ENCODE results near the gene TSC22D1.

DNA sequence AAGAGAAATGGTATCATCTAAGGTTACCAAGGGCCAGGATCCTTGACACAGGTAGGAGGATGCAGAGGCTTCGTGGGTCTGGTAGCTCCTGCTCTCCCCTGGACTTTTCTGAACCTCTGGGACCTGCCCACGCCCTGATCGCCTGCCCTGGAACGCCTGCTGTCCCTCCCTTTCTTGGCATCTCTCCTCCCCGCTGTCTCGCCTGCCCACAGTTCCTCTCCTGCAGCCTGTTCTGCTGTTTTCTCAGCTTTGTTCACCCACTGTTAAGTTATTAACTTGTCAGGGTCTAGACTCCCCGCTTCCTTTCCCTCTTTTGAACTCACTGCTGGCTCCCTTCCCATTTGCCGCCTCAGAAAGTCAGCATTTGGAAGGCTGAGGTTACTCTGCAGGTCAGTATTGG lies 182.7 kb downstream of the TSC22D1 start:
- TF ChIP-seq, protein P1, sequence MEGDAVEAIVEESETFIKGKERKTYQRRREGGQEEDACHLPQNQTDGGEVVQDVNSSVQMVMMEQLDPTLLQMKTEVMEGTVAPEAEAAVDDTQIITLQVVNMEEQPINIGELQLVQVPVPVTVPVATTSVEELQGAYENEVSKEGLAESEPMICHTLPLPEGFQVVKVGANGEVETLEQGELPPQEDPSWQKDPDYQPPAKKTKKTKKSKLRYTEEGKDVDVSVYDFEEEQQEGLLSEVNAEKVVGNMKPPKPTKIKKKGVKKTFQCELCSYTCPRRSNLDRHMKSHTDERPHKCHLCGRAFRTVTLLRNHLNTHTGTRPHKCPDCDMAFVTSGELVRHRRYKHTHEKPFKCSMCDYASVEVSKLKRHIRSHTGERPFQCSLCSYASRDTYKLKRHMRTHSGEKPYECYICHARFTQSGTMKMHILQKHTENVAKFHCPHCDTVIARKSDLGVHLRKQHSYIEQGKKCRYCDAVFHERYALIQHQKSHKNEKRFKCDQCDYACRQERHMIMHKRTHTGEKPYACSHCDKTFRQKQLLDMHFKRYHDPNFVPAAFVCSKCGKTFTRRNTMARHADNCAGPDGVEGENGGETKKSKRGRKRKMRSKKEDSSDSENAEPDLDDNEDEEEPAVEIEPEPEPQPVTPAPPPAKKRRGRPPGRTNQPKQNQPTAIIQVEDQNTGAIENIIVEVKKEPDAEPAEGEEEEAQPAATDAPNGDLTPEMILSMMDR (IDR thresholded peaks at IDR 0.05 in 4 of 5, conservative IDR thresholded peaks at IDR 0.05 in 1 of 5), result no peak
- no peak for TF ChIP-seq POLR2A (IDR thresholded peaks at IDR 0.05)

Measured in gastrocnemius medialis (tissue), 4 donors.